Body of pancreas (tissue), 4 donors: ENCODE results near the gene SHROOM2.

Experiments used
- POLR2A ChIP-seq, 3 donors: fragments of 450-650 bp; IDR thresholded peaks; one replicate each; pipeline ENCODE4 v1.6.1; 2016; ENCODE audit warnings: antibody characterized with exemption in 3 of 3, mild to moderate bottlenecking in 2 of 3
- TF ChIP-seq, protein P1 (sequence below), 7 experiments: fragments of 450-650 bp in 4 of 7; fragments of 200-600 bp in 3 of 7; sonication (generic) in 3 of 7; IDR thresholded peaks; one replicate each; pipeline ENCODE4 v1.5.1; 2016 to 2019; ENCODE audit warnings: antibody characterized with exemption in 7 of 7

DNA sequence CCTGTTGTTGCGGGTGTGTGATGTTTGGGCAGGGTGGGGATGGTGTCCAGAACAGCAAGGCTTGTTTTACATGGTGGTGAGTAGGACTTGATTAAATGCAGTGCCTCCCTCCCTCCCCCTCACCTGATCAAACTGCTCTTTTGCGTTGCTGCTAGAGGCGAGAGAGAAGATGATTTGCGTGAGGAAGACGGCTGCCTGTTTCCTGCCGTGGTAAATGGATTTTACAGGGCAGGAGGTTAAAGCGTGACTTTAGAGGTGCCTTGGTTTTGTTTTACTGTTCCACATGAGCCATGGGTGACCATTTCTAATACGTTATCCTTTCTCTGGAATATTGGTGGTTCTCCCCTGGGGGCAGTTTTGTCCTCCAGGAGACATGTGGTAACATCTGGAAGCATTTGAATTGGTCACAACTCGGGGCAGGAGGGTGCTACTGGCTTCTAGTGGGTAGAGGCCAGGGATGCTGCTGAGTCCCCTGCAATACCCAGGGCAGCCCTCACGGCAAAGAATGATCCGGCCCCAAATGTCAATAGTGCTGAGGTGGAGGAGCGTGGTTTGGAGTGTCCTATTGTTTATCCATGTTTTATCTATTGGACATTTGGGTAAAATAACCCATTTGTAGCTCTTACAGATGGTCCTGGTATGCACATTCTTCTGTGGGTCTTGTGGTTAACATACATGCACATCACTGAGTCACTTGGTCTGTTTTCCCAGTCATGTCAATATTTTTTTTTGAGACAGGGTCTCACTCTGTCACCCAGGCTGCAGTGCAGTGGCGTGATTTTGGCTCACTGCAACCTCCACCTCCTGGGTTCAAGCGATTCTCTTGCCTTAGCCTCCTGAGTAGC lies 73.7 kb downstream of the SHROOM2 start:
- TF ChIP-seq, protein P1, sequence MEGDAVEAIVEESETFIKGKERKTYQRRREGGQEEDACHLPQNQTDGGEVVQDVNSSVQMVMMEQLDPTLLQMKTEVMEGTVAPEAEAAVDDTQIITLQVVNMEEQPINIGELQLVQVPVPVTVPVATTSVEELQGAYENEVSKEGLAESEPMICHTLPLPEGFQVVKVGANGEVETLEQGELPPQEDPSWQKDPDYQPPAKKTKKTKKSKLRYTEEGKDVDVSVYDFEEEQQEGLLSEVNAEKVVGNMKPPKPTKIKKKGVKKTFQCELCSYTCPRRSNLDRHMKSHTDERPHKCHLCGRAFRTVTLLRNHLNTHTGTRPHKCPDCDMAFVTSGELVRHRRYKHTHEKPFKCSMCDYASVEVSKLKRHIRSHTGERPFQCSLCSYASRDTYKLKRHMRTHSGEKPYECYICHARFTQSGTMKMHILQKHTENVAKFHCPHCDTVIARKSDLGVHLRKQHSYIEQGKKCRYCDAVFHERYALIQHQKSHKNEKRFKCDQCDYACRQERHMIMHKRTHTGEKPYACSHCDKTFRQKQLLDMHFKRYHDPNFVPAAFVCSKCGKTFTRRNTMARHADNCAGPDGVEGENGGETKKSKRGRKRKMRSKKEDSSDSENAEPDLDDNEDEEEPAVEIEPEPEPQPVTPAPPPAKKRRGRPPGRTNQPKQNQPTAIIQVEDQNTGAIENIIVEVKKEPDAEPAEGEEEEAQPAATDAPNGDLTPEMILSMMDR (IDR thresholded peaks at IDR 0.05), result no peak
- TF ChIP-seq POLR2A (IDR thresholded peaks at IDR 0.05), result no peak
